ENCODE results near the gene CTBP2.

The CTBP2 gene

GRCh38 chr10:125144693-125145623, 15.4 kb downstream of the CTBP2 start:
- no peak for DNase-seq (ENCODE audit: low read depth)

- DNase-seq (ENCODE audit: low read depth): no peak
Observed at GRCh38 chr10:125144206-125144605, 16.2 kb downstream of the CTBP2 start.

- no peak for DNase-seq (ENCODE audit: low read depth)
Observed at GRCh38 chr10:125142946-125143345, 17.4 kb downstream of the CTBP2 start.

GRCh38 chr10:125141860-125142484, 18.4 kb downstream of the CTBP2 start:
- DNase-seq (ENCODE audit: low read depth): no peak

- DNase-seq (ENCODE audit: low read depth): no peak
Observed at GRCh38 chr10:125141150-125141859, 19.1 kb downstream of the CTBP2 start.

GRCh38 chr10:125140151-125140550, 20.2 kb downstream of the CTBP2 start:
- no peak for DNase-seq (ENCODE audit: low read depth)

GRCh38 chr10:125137601-125138438, 22.5 kb downstream of the CTBP2 start:
- DNase-seq (ENCODE audit: low read depth): no peak

- no peak for DNase-seq (ENCODE audit: low read depth)
Observed at GRCh38 chr10:125136087-125136486, 24.3 kb downstream of the CTBP2 start.

- DNase-seq (ENCODE audit: low read depth): no peak
Observed at GRCh38 chr10:125135771-125136035, 24.7 kb downstream of the CTBP2 start.

- no peak for DNase-seq (ENCODE audit: low read depth)
Observed at GRCh38 chr10:125134916-125135770, 25.2 kb downstream of the CTBP2 start.

- DNase-seq (ENCODE audit: low read depth): no peak
Observed at GRCh38 chr10:125134483-125134848, 25.9 kb downstream of the CTBP2 start.

GRCh38 chr10:125133696-125134482, 26.5 kb downstream of the CTBP2 start:
- no peak for DNase-seq (ENCODE audit: low read depth)

GRCh38 chr10:125132344-125132743, 28.0 kb downstream of the CTBP2 start:
- DNase-seq (ENCODE audit: low read depth): no peak

- no peak for DNase-seq (ENCODE audit: low read depth)
Observed at GRCh38 chr10:125130916-125131315, 29.4 kb downstream of the CTBP2 start.

- DNase-seq (ENCODE audit: low read depth): no peak
Observed at GRCh38 chr10:125130260-125130659, 30.1 kb downstream of the CTBP2 start.

- no peak for DNase-seq (ENCODE audit: low read depth)
Observed at GRCh38 chr10:125129076-125129458, 31.3 kb downstream of the CTBP2 start.

GRCh38 chr10:125128397-125129075, 31.8 kb downstream of the CTBP2 start:
- DNase-seq (ENCODE audit: low read depth): no peak

GRCh38 chr10:125127986-125128385, 32.4 kb downstream of the CTBP2 start:
- no peak for DNase-seq (ENCODE audit: low read depth)

GRCh38 chr10:125127110-125127509, 33.3 kb downstream of the CTBP2 start:
- no peak for DNase-seq (ENCODE audit: low read depth)

Measured in non-pigmented ciliary epithelial cell (primary cell).